K562 (cell line): Measurements from ENCODE around the gene YY1AP1. TPM values are rescaled to one million over a fixed set of nuclear protein-coding genes. Genes with fewer than 3 reads are reported as not detected.
A peak's percentile ranks its signal among the peaks of the same experiment; 100 is the strongest.

Experiments used
- ATAC-seq: fragments of 200-7000 bp; cut with Tn5 transposase; 3 replicates; pipeline ENCODE4 v1.9.1; 2020; ENCODE audit warnings: moderate library complexity
- BruUV-seq: library from RNA; stranded (reverse); fragments of 400-500 nt; replicated peaks from 2 replicates; lab custom pipeline; 2021; lab: Mats Ljungman, UMichigan
- CTCF ChIA-PET: fragments of 300-600 bp; formaldehyde crosslinking; extraction: SDS; loops from one replicate; lab custom pipeline; 2021; ENCODE audit warnings: low intra/inter-chr PET ratio; lab: Yijun Ruan, JAX
- POLR2A ChIA-PET: fragments of 300-600, 350-650 bp; sonication (Branson Sonifier 250); formaldehyde crosslinking; extraction: SDS; loops from one replicate; lab custom pipeline; 2021; ENCODE audit warnings: antibody characterized with exemption, inconsistent platforms; lab: Yijun Ruan, JAX
- DNase-seq, 4 experiments: peaks; one replicate each; pipeline versions ENCODE4 v3.0.0 to v3.0.0-alpha.2; 2011 to 2018; ENCODE audit warnings: low spot score in 3 of 4, mixed read lengths in 3 of 4; ENCODE audit errors: extremely low read depth in 1 of 4
- FAIRE-seq: peaks from 2 replicates; lab custom pipeline; 2011; peaks lifted over from hg19 to GRCh38; lab: Jason Lieb, UNC
- H2AFZ ChIP-seq: 2 replicates; pipeline ENCODE4 v1.6.0; 2011; ENCODE audit warnings: low read depth, low read length, control low read depth, inconsistent platforms
- H3K27ac ChIP-seq: fragments of 200-600 bp; 3 replicates; pipeline ENCODE4 v1.8.0; 2011; ENCODE audit warnings: low read depth, mild to moderate bottlenecking, control low read depth, inconsistent platforms, low read length, moderate library complexity, mixed read lengths; ENCODE audit errors: extremely low read depth
- H3K27me3 ChIP-seq, 2 experiments: fragments of 300-600 bp in 1 of 2; 2 replicates in 1 of 2; 3 replicates in 1 of 2; pipeline versions ENCODE4 v1.6.0 to v1.8.0; 2011; ENCODE audit warnings: inconsistent platforms in 2 of 2, low read length in 2 of 2, mild to moderate bottlenecking in 1 of 2, mixed read lengths in 1 of 2, moderate library complexity in 1 of 2; ENCODE audit not compliant: control insufficient read depth in 2 of 2, insufficient read depth in 2 of 2
- H3K36me3 ChIP-seq: fragments of 300-600 bp; 3 replicates; pipeline ENCODE4 v1.8.0; 2011; ENCODE audit warnings: mild to moderate bottlenecking, low read length, inconsistent platforms; ENCODE audit not compliant: control insufficient read depth, insufficient read depth
- H3K4me1 ChIP-seq, 2 experiments: fragments of 200-600 bp in 1 of 2; replicated peaks in 1 of 2; 2 replicates in 1 of 2; 3 replicates in 1 of 2; pipeline versions ENCODE4 v1.5.1 to v1.8.0; 2011; ENCODE audit warnings: inconsistent platforms in 2 of 2, low read length in 2 of 2, mild to moderate bottlenecking in 1 of 2, mixed read lengths in 1 of 2, moderate library complexity in 1 of 2; ENCODE audit not compliant: control insufficient read depth in 2 of 2, insufficient read depth in 2 of 2
- H3K4me2 ChIP-seq: 2 replicates; pipeline ENCODE4 v1.6.1; 2011; ENCODE audit warnings: low read length, control low read depth, inconsistent platforms, mixed read lengths; ENCODE audit not compliant: insufficient read depth
- H3K4me3 ChIP-seq: fragments of 200-600 bp; sonication (generic), shearing (Covaris generic); 2 replicates; pipeline ENCODE4 v1.5.1; 2016; ENCODE audit warnings: control low read depth, inconsistent platforms
- H3K79me2 ChIP-seq: fragments of 200-600 bp; 3 replicates; pipeline ENCODE4 v1.8.0; 2011; ENCODE audit warnings: low read length, inconsistent platforms; ENCODE audit not compliant: control insufficient read depth, insufficient read depth
- H3K9ac ChIP-seq, 2 experiments: 2 replicates each; pipeline versions ENCODE4 v1.6.0 to v1.6.1; 2011; ENCODE audit warnings: low read depth in 2 of 2, low read length in 2 of 2, control low read depth in 1 of 2, inconsistent platforms in 1 of 2, mild to moderate bottlenecking in 1 of 2, mixed read lengths in 1 of 2; ENCODE audit not compliant: insufficient read depth in 1 of 2
- H3K9me1 ChIP-seq: one replicate; pipeline ENCODE4 v1.6.0; 2011; ENCODE audit warnings: inconsistent platforms, mild to moderate bottlenecking, low read length, moderate library complexity; ENCODE audit not compliant: control insufficient read depth, insufficient read depth
- H3K9me3 ChIP-seq: replicated peaks from 2 replicates; pipeline ENCODE4 v1.5.1; 2011; ENCODE audit warnings: low read depth, low read length, inconsistent platforms; ENCODE audit not compliant: control insufficient read depth, insufficient read depth
- H4K20me1 ChIP-seq: replicated peaks from 2 replicates; pipeline ENCODE4 v1.6.1; 2011; ENCODE audit warnings: low read length, inconsistent platforms, mixed read lengths; ENCODE audit not compliant: control insufficient read depth, insufficient read depth
- CBX1 ChIP-seq: sonication (generic); IDR thresholded peaks from 2 replicates; pipeline ENCODE4 v1.6.1; 2016; ENCODE audit warnings: antibody characterized with exemption, low read depth, mild to moderate bottlenecking
- CBX3 ChIP-seq, 2 experiments: IDR thresholded peaks; 1 replicate in 1 of 2; 2 replicates in 1 of 2; pipeline ENCODE4 v1.6.1; 2012; ENCODE audit warnings: inconsistent platforms in 2 of 2, low read length in 2 of 2, borderline replicate concordance in 1 of 2, control low read depth in 1 of 2
- CBX5 ChIP-seq: IDR thresholded peaks from 2 replicates; pipeline ENCODE4 v1.6.1; 2014; ENCODE audit warnings: low read depth, borderline replicate concordance
- HLTF ChIP-seq: fragments of 450-650 bp; IDR thresholded peaks from 2 replicates; pipeline ENCODE4 v1.6.1; 2016
- MYNN ChIP-seq, 2 experiments: sonication (generic); formaldehyde crosslinking in 1 of 2; IDR thresholded peaks; 2 replicates each; pipeline versions ENCODE4 v1.5.0 to v1.6.1; 2016 to 2020; ENCODE audit warnings: antibody characterized with exemption in 1 of 2, missing genetic modification reagents in 1 of 2
- NCOA2 ChIP-seq, 2 experiments: fragments of 450-650 bp; IDR thresholded peaks; 2 replicates each; pipeline ENCODE4 v1.6.1; 2018; ENCODE audit warnings: mild to moderate bottlenecking in 2 of 2, moderate library complexity in 1 of 2; ENCODE audit not compliant: partially characterized antibody in 2 of 2
- PTBP1 ChIP-seq: fragments of 200-400 bp; formaldehyde crosslinking; IDR thresholded peaks from 2 replicates; pipeline ENCODE4 v1.6.1; 2017; ENCODE audit warnings: low read depth, low read length
- TRIM28 ChIP-seq: fragments of 450-650 bp; IDR thresholded peaks from 2 replicates; pipeline ENCODE4 v1.6.1; 2017
- ZC3H8 ChIP-seq: fragments of 450-650 bp; IDR thresholded peaks from 2 replicates; pipeline ENCODE4 v1.6.1; 2017
- ZFP36 ChIP-seq: fragments of 150-350 bp; IDR thresholded peaks from 2 replicates; pipeline ENCODE4 v1.6.1; 2018; ENCODE audit warnings: low read length, low read depth; ENCODE audit not compliant: partially characterized antibody
- ZNF280A ChIP-seq: fragments of 450-650 bp; IDR thresholded peaks from 2 replicates; pipeline ENCODE4 v1.6.1; 2018; ENCODE audit warnings: mild to moderate bottlenecking, low read depth; ENCODE audit not compliant: partially characterized antibody
- ZNF280B ChIP-seq: fragments of 250-450 bp; sonication (Bioruptor Pico); IDR thresholded peaks from 2 replicates; pipeline ENCODE4 v1.5.1; 2021; ENCODE audit warnings: mild to moderate bottlenecking
- WGBS: fragments of 100-300 bp; shearing (Covaris generic); methylation state at CpG from one replicate; pipeline ENCODE4 v1.1.6; 2016; ENCODE audit warnings: low coverage, mixed read lengths; ENCODE audit not compliant: insufficient coverage; ENCODE audit errors: missing lambda C conversion rate; 5-methylcytosine and 5-hydroxymethylcytosine counted together
- in situ Hi-C: fragments of 300-500 bp; cut with MboI; formaldehyde crosslinking; loops from 4 replicates; pipeline ENCODE4 v1.15.0; 2018; ENCODE audit warnings: inconsistent platforms, mixed read lengths
- intact Hi-C: fragments of 100-400 bp; cut with micrococcal nuclease; formaldehyde crosslinking; loops from 2 replicates; pipeline ENCODE4 v1.14.2; 2022
- polyA plus RNA-seq, 8 experiments: library from polyadenylated mRNA; depleted of rRNA in 4 of 8; stranded (reverse) in 5 of 8; unstranded in 3 of 8; fragments of >200 nt; fragmentation: Nextera tagmentation in 2 of 8; fragmentation: Illumina TruSeq in 1 of 8; extraction: Ambion mirVana in 2 of 8; extraction: Trizol in 1 of 8; gene quantifications; 2 replicates each; pipeline versions ENCODE4 v1.2.1 to v1.2.3, GENCODE V29; 2011 to 2014; ENCODE audit warnings: inconsistent platforms in 1 of 8, missing spikeins in 1 of 8
- total RNA-seq, 7 experiments: library from RNA; depleted of rRNA in 6 of 7; stranded (reverse); fragments of >200 nt in 6 of 7; fragmentation: Illumina TruSeq in 2 of 7; extraction: Trizol in 2 of 7; gene quantifications; 2 replicates each; pipeline versions ENCODE4 v1.2.1 to v1.2.3, GENCODE V29; 2011 to 2021; ENCODE audit warnings: low replicate concordance in 1 of 7

YY1AP1 gene
- total and polyA plus RNA-seq, 9 of the 15 experiments (the other 6 are each of a cell fraction or from before 2014, with no cell fraction given), result 18.4 to 90.7 (median 42.9) TPM

- no peak for FAIRE-seq
- no TSS peak for BruUV-seq
- in situ Hi-C loops (no loop called here), intact Hi-C loops (no loop called here)
- H3K9ac ChIP-seq, result no peak overlapping the region
- 10% methylated on average over 3 of the region's 3 CpGs for WGBS
- POLR2A ChIA-PET, result no interaction called here
- no peak overlapping the region for H3K27ac ChIP-seq
- TF ChIP-seq HLTF, result peak; percentile 89
- no peak for TF ChIP-seq PTBP1
- no peak for TF ChIP-seq NCOA2 (IDR thresholded peaks at IDR 0.05; ENCODE audit: partially characterized antibody in 2 of 2)
- TF ChIP-seq CBX1, result peak; percentile 93; the same call in 1 of the 2 replicates
- peak; percentile 98 for TF ChIP-seq CBX5
- TF ChIP-seq TRIM28, result peak; percentile 89
- peak; percentile 71 to 99 for TF ChIP-seq CBX3 (IDR thresholded peaks at IDR 0.05; ENCODE audit: borderline replicate concordance in 1 of 2, low read length in 2 of 2)
- TF ChIP-seq ZFP36, result peak; percentile 35
- TF ChIP-seq ZNF280B (CRISPR knock-in tag), result 0 out of 2 replicates have a peak, but pooled peaks have one; percentile 62
- no peak for TF ChIP-seq MYNN (IDR thresholded peaks at IDR 0.05)
- no peak for TF ChIP-seq MYNN (CRISPR knock-in tag; IDR thresholded peaks at IDR 0.05)
- TF ChIP-seq ZNF280A, result peak; percentile 62
- TF ChIP-seq ZC3H8, result no peak
- no peak overlapping the region for H2AFZ ChIP-seq
- no peak overlapping the region for H3K4me2 ChIP-seq
- H3K9me3 ChIP-seq, result peaks cover 7% of the 10 kb centered on the region
- no peaks in the 10 kb centered on the region for H3K9me1 ChIP-seq
- CTCF ChIA-PET, result no interaction called here
- no peaks in the 10 kb centered on the region for H3K27me3 ChIP-seq
- H3K36me3 ChIP-seq, result no peaks in the 10 kb centered on the region
- H3K4me1 ChIP-seq, result no peaks in the 10 kb centered on the region; a peak in 1 of 5 replicates
- peak; percentile 50; the same call in 2 of the 3 replicates for ATAC-seq
- no peaks in the 10 kb centered on the region for H4K20me1 ChIP-seq
- no peak for DNase-seq
- H3K4me3 ChIP-seq, result no peak overlapping the region
- H3K79me2 ChIP-seq, result no peaks in the 10 kb centered on the region
Observed at GRCh38 chr1:155643230-155643629, 45.3 kb downstream of the YY1AP1 start.
